Heart right ventricle (tissue), 16 donors: ENCODE results near the gene RPRD2. TPM values are rescaled to one million over a fixed set of nuclear protein-coding genes. Genes with fewer than 3 reads are reported as not detected.

ENCODE experiments used
- ATAC-seq, 8 donors: fragments of 200-7000 bp; cut with Tn5 transposase; one replicate each; pipeline ENCODE4 v1.9.1; 2020; ENCODE audit warnings: mild to moderate bottlenecking in 8 of 8, moderate library complexity in 8 of 8, moderate number of reproducible peaks in 1 of 8
- DNase-seq, 2 donors: peaks; one replicate each; pipeline ENCODE4 v3.0.0-alpha.2; 2020
- H3K27ac ChIP-seq, 10 donors: fragments of 200-600 bp; sonication (generic) in 2 of 10; one replicate each; pipeline versions ENCODE4 v1.5.0 to v1.8.0; 2020 to 2022; ENCODE audit warnings: mild to moderate bottlenecking in 3 of 10
- H3K27me3 ChIP-seq, 7 donors: fragments of 200-600 bp; one replicate each; pipeline ENCODE4 v1.8.0; 2021 to 2022; ENCODE audit warnings: mild to moderate bottlenecking in 2 of 7
- H3K36me3 ChIP-seq, 9 donors: fragments of 200-600 bp; sonication (generic) in 1 of 9; one replicate each; pipeline versions ENCODE4 v1.5.0 to v1.8.0; 2020 to 2022; ENCODE audit warnings: mild to moderate bottlenecking in 2 of 9
- H3K4me1 ChIP-seq, 9 donors: fragments of 200-600 bp; sonication (generic) in 1 of 9; one replicate each; pipeline versions ENCODE4 v1.5.0 to v1.8.0; 2020 to 2022; ENCODE audit warnings: mild to moderate bottlenecking in 4 of 9
- H3K4me3 ChIP-seq, 10 donors: fragments of 200-600 bp; sonication (generic) in 2 of 10; one replicate each; pipeline versions ENCODE4 v1.5.0 to v1.8.0; 2020 to 2022; ENCODE audit warnings: mild to moderate bottlenecking in 7 of 10, moderate library complexity in 2 of 10
- H3K9me3 ChIP-seq, 11 donors: fragments of 200-600 bp in 10 of 11; sonication (generic) in 2 of 11; one replicate each; pipeline versions ENCODE4 v1.5.0 to v1.8.0; 2013 to 2022; ENCODE audit warnings: mild to moderate bottlenecking in 2 of 11, control low read depth in 1 of 11, moderate library complexity in 1 of 11
- CTCF ChIP-seq, 9 donors: fragments of 200-600 bp; sonication (generic) in 2 of 9; IDR thresholded peaks; one replicate each; pipeline versions ENCODE4 v1.5.0 to v1.8.0; 2021 to 2022; ENCODE audit warnings: antibody characterized with exemption in 9 of 9, mild to moderate bottlenecking in 5 of 9, moderate library complexity in 1 of 9
- WGBS, 2 donors: extraction: QIAGEN DNeasy Blood & Tissue Kit; methylation state at CpG; one replicate each; pipeline ENCODE4 v1.1.7; 2013; ENCODE audit warnings: inconsistent platforms in 1 of 2; 5-methylcytosine and 5-hydroxymethylcytosine counted together
- intact Hi-C, 10 donors: fragments of 100-400 bp; cut with DNase I; formaldehyde crosslinking; loops; one replicate each; pipeline versions ENCODE4 v1.11.1 to v1.14.2; 2022
- microRNA-seq, 2 donors: library from miRNA; unstranded; fragments of <30 nt; microRNA quantifications; one replicate each; pipeline ENCODE4 v1.2.0, GENCODE V29; 2021
- polyA plus RNA-seq, 2 donors: library from polyadenylated mRNA; stranded (reverse); fragments of 200-250 nt; gene quantifications; one replicate each; pipeline ENCODE4 v1.2.3, GENCODE V29; 2013
- total RNA-seq, 10 donors: library from RNA; stranded (reverse); fragmentation: NEBNext Ultra II Directional in 3 of 10; extraction: Animal tissue kit (Norgen Biotek cat#: 25700) in 3 of 10; gene quantifications; one replicate each; pipeline versions ENCODE4 v1.2.1 to v1.2.4, GENCODE V29; 2021 to 2023
- donor health status: Arrhythmogenic right ventricular cardiomyopathy.
- donor health status: ischemic (EF 13 %, LVEDD 7.1; RV severe dilation, severe dysfunction).
- donor health status: healthy with polysubstance abuse.
- donor health status: DM: no; HTN: yes; CAD: no.
- donor health status: DM: no; HTN: no; CAD: no.
- donor health status: ischemic (EF 25% LVEDD 6.9; RV normal size, moderate dysfunction).
- donor health status: ischemic (EF 25% LVEDD 5.7; RV mildly dilated, moderate dysfunction).
- donor health status: healthy.
- donor health status: DM: yes; HTN: yes; CAD: no.
- donor health status: Ischemic cardiomyopathy.
- donor health status: ischemic (EF 35%, LVEDD 5.7; RV mildly dilated, moderate dysfunction).
- donor health status: nonischemic (EF 11% LVEDD 7.7; RV severe dilation, severe dysfunction).
- donor health status: DM: yes; HTN: yes; CAD: no.
- donor health status: PGD.
- donor health status: ischemic (EF 29% LVEDD 5.4; RV normal size, mild dysfunction).
- donor health status: nonischemic (EF 23%, LVEDD 6.1; RV moderate dilation, normal function).

Gene RPRD2
- total and polyA plus RNA-seq, 12 donors = 4.0 to 34.5 (median 27.9) TPM

- ATAC-seq (no peak), DNase-seq (no peak)
- no peaks in the 10 kb centered on the region for H3K27me3 ChIP-seq
- no peaks in the 10 kb centered on the region for H3K36me3 ChIP-seq
- no peak for TF ChIP-seq CTCF (IDR thresholded peaks at IDR 0.05)
- no peak overlapping the region for H3K4me3 ChIP-seq
- no peaks in the 10 kb centered on the region for H3K9me3 ChIP-seq
- WGBS, 2 donors = 54 to 77% methylated on average over 1 of the region's 1 CpG
- intact Hi-C loops = no loop called here
- H3K4me1 ChIP-seq = peaks cover 0 to 4% (median 3%) of the 10 kb centered on the region in 9 donors
- H3K27ac ChIP-seq = no peak overlapping the region
Observed at GRCh38 chr1:150521196-150521968, 157.4 kb downstream of the RPRD2 start.

- ATAC-seq (no peak), DNase-seq (no peak)
- H3K9me3 ChIP-seq = no peaks in the 10 kb centered on the region
- 89% methylated on average over 3 of the region's 3 CpGs for WGBS, 2 donors
- no peak overlapping the region for H3K4me3 ChIP-seq
- TF ChIP-seq CTCF (IDR thresholded peaks at IDR 0.05) = no peak
- H3K4me1 ChIP-seq = peaks cover 0 to 10% (median 8%) of the 10 kb centered on the region in 9 donors
- intact Hi-C loops = no loop called here
- no peaks in the 10 kb centered on the region for H3K36me3 ChIP-seq
- H3K27me3 ChIP-seq = no peaks in the 10 kb centered on the region
- H3K27ac ChIP-seq = no peak overlapping the region
Observed at GRCh38 chr1:150525348-150525747, 161.4 kb downstream of the RPRD2 start.

Small RNA genes within 50 kb of the gene (microRNA-seq; reads per million reads assigned to microRNA genes)
- gene MIR6878 = 0 reads per million in 2 donors

Other genes with a start within 250 kb of the RPRD2 start
- gene PLEKHO1, start 214.2 kb upstream of the RPRD2 start, total RNA-seq = 10 to 100 TPM; 29.3 to 82.3 (median 56.8) TPM
- 100 to 1,000 TPM; 215 to 221 TPM for gene PLEKHO1, start 214.2 kb upstream of the RPRD2 start, polyA plus RNA-seq
- gene ANP32E, start 128.0 kb upstream of the RPRD2 start, total RNA-seq = 10 to 100 TPM; 23.7 to 58.2 (median 41.6) TPM
- gene ANP32E, start 128.0 kb upstream of the RPRD2 start, polyA plus RNA-seq = 10 to 100 TPM; 17.3 to 40.0 TPM
- gene CA14, start 106.4 kb upstream of the RPRD2 start, total RNA-seq = 10 to 100 TPM in 3 of 10 donors, 1 to 10 TPM in 5, under 1 TPM in 2; 0.48 to 18.5 (median 2.9) TPM
- 10 to 100 TPM in 1 of 2 donors, 1 to 10 TPM in 1; 3.3 to 11.6 TPM for gene CA14, start 106.4 kb upstream of the RPRD2 start, polyA plus RNA-seq
- gene APH1A, start 95.1 kb upstream of the RPRD2 start, total RNA-seq = 10 to 100 TPM; 56.6 to 86.9 (median 65.7) TPM
- 10 to 100 TPM; 52.9 to 74.4 TPM for gene APH1A, start 95.1 kb upstream of the RPRD2 start, polyA plus RNA-seq
- 10 to 100 TPM in 6 of 10 donors, 1 to 10 TPM in 4; 5.7 to 19.5 (median 11.8) TPM for gene C1orf54, start 91.4 kb upstream of the RPRD2 start, total RNA-seq
- gene C1orf54, start 91.4 kb upstream of the RPRD2 start, polyA plus RNA-seq = 10 to 100 TPM; 29.1 to 34.3 TPM
- 10 to 100 TPM in 6 of 10 donors, 1 to 10 TPM in 4; 3.4 to 22.6 (median 15.5) TPM for gene CIART, start 81.6 kb upstream of the RPRD2 start, total RNA-seq
- 10 to 100 TPM in 1 of 2 donors, 1 to 10 TPM in 1; 4.9 to 18.7 TPM for gene CIART, start 81.6 kb upstream of the RPRD2 start, polyA plus RNA-seq
- gene MRPS21, start 70.3 kb upstream of the RPRD2 start, total RNA-seq = 10 to 100 TPM; 68.4 to 80.0 (median 73.6) TPM
- 100 to 1,000 TPM in 1 of 2 donors, 10 to 100 TPM in 1; 89.2 to 195 TPM for gene MRPS21, start 70.3 kb upstream of the RPRD2 start, polyA plus RNA-seq
- 10 to 100 TPM; 17.8 to 25.5 (median 20.1) TPM for gene PRPF3, start 42.6 kb upstream of the RPRD2 start, total RNA-seq
- 10 to 100 TPM; 19.6 to 43.6 TPM for gene PRPF3, start 42.6 kb upstream of the RPRD2 start, polyA plus RNA-seq
- 10 to 100 TPM; 25.1 to 44.4 (median 37.0) TPM for gene TARS2, start 123.3 kb downstream of the RPRD2 start, total RNA-seq
- gene TARS2, start 123.3 kb downstream of the RPRD2 start, polyA plus RNA-seq = 10 to 100 TPM; 19.1 to 27.4 TPM
- gene ECM1, start 144.0 kb downstream of the RPRD2 start, total RNA-seq = 10 to 100 TPM in 8 of 10 donors, 1 to 10 TPM in 2; 5.8 to 26.3 (median 12.8) TPM
- gene ECM1, start 144.0 kb downstream of the RPRD2 start, polyA plus RNA-seq = 10 to 100 TPM; 24.7 to 28.2 TPM
- gene FALEC, start 151.6 kb downstream of the RPRD2 start, total RNA-seq = under 1 TPM in 2 of 10 donors, not detected in 8; 0.46 to 0.60 TPM
- not detected for gene FALEC, start 151.6 kb downstream of the RPRD2 start, polyA plus RNA-seq
- 10 to 100 TPM; 22.2 to 86.5 (median 40.7) TPM for gene ADAMTSL4, start 185.3 kb downstream of the RPRD2 start, total RNA-seq
- gene ADAMTSL4, start 185.3 kb downstream of the RPRD2 start, polyA plus RNA-seq = 10 to 100 TPM; 46.6 to 71.4 TPM
- 100 to 1,000 TPM in 8 of 10 donors, 10 to 100 TPM in 2; 76.4 to 155 (median 122) TPM for gene MCL1, start 215.5 kb downstream of the RPRD2 start, total RNA-seq
- gene MCL1, start 215.5 kb downstream of the RPRD2 start, polyA plus RNA-seq = 10 to 100 TPM; 54.3 to 77.7 TPM